ENCODE measurements around the gene HMG20A. TPM values are rescaled to one million over a fixed set of nuclear protein-coding genes. Genes with fewer than 3 reads are reported as not detected.

HMG20A gene
- total and polyA plus RNA-seq, 12 donors = 14.0 to 57.2 (median 38.9) TPM

GRCh38 chr15:77454265-77454664 lies 33.6 kb downstream of the HMG20A start:
- intact Hi-C loops (cut with DNase I) = no loop called here
- Histone ChIP-seq H3K27ac (no peak overlapping the region), H3K27me3 (no peaks in the 10 kb centered on the region), H3K4me3 (no peak overlapping the region), H3K36me3 (replicated peaks in 1 of 2) (peaks cover 0 to 8% of the 10 kb centered on the region in 2 donors), H3K9me3 (replicated peaks in 1 of 3) (no peaks in the 10 kb centered on the region), H3K4me1 (replicated peaks in 1 of 2) (peaks cover 26 to 43% of the 10 kb centered on the region in 2 donors)
- DNase-seq = no peak
- TF ChIP-seq POLR2A (IDR thresholded peaks at IDR 0.05) = no peak
- no peak for TF ChIP-seq CTCF (IDR thresholded peaks at IDR 0.05)
- WGBS, 4 donors = 76 to 93% (median 88%) methylated on average over 1 of the region's 1 CpG

GRCh38 chr15:77454951-77455350 lies 34.3 kb downstream of the HMG20A start:
- no peak for DNase-seq
- Histone ChIP-seq H3K4me1 (replicated peaks in 1 of 2) (peaks cover 26 to 43% of the 10 kb centered on the region in 2 donors), H3K27me3 (no peaks in the 10 kb centered on the region), H3K27ac (no peak overlapping the region), H3K9me3 (replicated peaks in 1 of 3) (no peaks in the 10 kb centered on the region), H3K36me3 (replicated peaks in 1 of 2) (peaks cover 0 to 11% of the 10 kb centered on the region in 2 donors), H3K4me3 (no peak overlapping the region)
- intact Hi-C loops (cut with DNase I) = no loop called here
- TF ChIP-seq CTCF (IDR thresholded peaks at IDR 0.05) (no peak), POLR2A (IDR thresholded peaks at IDR 0.05) (no peak)

- H3K27ac ChIP-seq = peak overlapping the region in 2 of 5 donors; percentile 2 to 18
- TF ChIP-seq CTCF (IDR thresholded peaks at IDR 0.05) = no peak
- no peak for TF ChIP-seq POLR2A (IDR thresholded peaks at IDR 0.05)
- H3K4me1 ChIP-seq (replicated peaks in 1 of 2) = peaks cover 26 to 43% of the 10 kb centered on the region in 2 donors
- intact Hi-C loops (cut with DNase I) = no loop called here
- WGBS, 4 donors = 30 to 46% (median 35%) methylated on average over 3 of the region's 3 CpGs
- no peaks in the 10 kb centered on the region for H3K9me3 ChIP-seq (replicated peaks in 1 of 3)
- H3K27me3 ChIP-seq = no peaks in the 10 kb centered on the region
- DNase-seq = peak in 1 of 7 donors; percentile 19
- H3K36me3 ChIP-seq (replicated peaks in 1 of 2) = peaks cover 0 to 11% of the 10 kb centered on the region in 2 donors
- no peak overlapping the region for H3K4me3 ChIP-seq
These were observed 35.1 kb downstream of the HMG20A start for GRCh38 chr15:77455696-77456321.

GRCh38 chr15:77456746-77457145 lies 36.1 kb downstream of the HMG20A start:
- 95 to 100% (median 98%) methylated on average over 1 of the region's 1 CpG for WGBS, 4 donors

More at GRCh38 chr15:77456746-77457145, 36.1 kb downstream of the HMG20A start:
- H3K27me3 ChIP-seq = no peaks in the 10 kb centered on the region
- intact Hi-C loops (cut with DNase I) = no loop called here
- H3K36me3 ChIP-seq (replicated peaks in 1 of 2) = peaks cover 0 to 11% of the 10 kb centered on the region in 2 donors
- H3K27ac ChIP-seq = no peak overlapping the region
- no peaks in the 10 kb centered on the region for H3K9me3 ChIP-seq (replicated peaks in 1 of 3)
- H3K4me1 ChIP-seq (replicated peaks in 1 of 2) = peaks cover 26 to 43% of the 10 kb centered on the region in 2 donors
- TF ChIP-seq CTCF (IDR thresholded peaks at IDR 0.05) (no peak), POLR2A (IDR thresholded peaks at IDR 0.05) (no peak)
- no peak overlapping the region for H3K4me3 ChIP-seq
- no peak for DNase-seq

Data from adrenal gland (tissue), 12 donors.